T-helper 1 cell treated with Interleukin-12 subunit alpha and Interleukin-12 subunit beta and Interleukin-4 antibody, amounts not matched to agents 30 μg/mL and 1 μg/mL, for 36 hours (primary cell): ENCODE results near the gene ZNF608.
A peak's percentile ranks its signal among the peaks of the same experiment; 100 is the strongest.

ENCODE experiments used
- H3K27ac Mint-ChIP-seq: one replicate; pipeline ENCODE4 v1.8.0; 2021; ENCODE audit warnings: mild to moderate bottlenecking, mixed read lengths
- H3K27me3 Mint-ChIP-seq: one replicate; pipeline ENCODE4 v1.8.0; 2021; ENCODE audit warnings: low read depth, mixed read lengths
- H3K36me3 Mint-ChIP-seq: one replicate; pipeline ENCODE4 v1.8.0; 2021; ENCODE audit warnings: low read depth, mixed read lengths
- H3K4me1 Mint-ChIP-seq: one replicate; pipeline ENCODE4 v1.8.0; 2021; ENCODE audit warnings: low read depth, mixed read lengths
- H3K4me3 Mint-ChIP-seq: one replicate; pipeline ENCODE4 v1.8.0; 2021; ENCODE audit warnings: mild to moderate bottlenecking, moderate library complexity, mixed read lengths
- H3K9me3 Mint-ChIP-seq: one replicate; pipeline ENCODE4 v1.8.0; 2021; ENCODE audit warnings: mixed read lengths

The ZNF608 gene

DNA sequence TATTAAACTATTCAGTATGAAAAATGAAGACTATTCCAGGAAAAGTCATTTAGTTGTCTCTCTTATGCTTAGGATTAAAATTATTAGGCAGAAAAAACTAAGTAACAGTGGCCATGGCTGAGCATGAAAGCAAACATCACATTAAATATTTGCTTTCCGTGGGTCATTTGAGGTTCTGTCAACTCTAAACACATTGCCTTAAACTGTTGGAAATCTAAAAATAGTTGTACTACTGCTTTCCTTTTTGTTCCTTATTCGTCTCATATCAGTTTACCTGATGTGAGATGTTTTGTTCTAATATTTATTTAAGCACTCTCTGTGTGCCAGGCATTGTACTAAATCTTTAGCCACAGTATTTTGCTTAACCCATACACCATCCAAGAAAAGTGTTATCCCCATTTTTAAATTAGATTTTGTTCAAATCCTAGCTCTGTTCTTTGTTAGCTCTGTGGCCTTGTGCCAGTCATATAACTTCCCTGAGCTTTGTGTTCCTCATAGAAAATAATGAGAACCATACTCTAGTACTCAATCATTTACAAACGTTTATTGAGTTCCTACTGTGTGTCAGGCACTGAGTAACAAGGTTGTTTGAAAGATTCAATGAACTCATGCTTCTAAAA is 18.7 kb upstream of the ZNF608 start:
- peaks cover 6% of the 10 kb centered on the region for H3K9me3 Mint-ChIP-seq
- H3K27ac Mint-ChIP-seq = no peak overlapping the region
- H3K36me3 Mint-ChIP-seq = no peaks in the 10 kb centered on the region
- H3K4me3 Mint-ChIP-seq = no peak overlapping the region
- H3K27me3 Mint-ChIP-seq = no peaks in the 10 kb centered on the region
- no peaks in the 10 kb centered on the region for H3K4me1 Mint-ChIP-seq

DNA sequence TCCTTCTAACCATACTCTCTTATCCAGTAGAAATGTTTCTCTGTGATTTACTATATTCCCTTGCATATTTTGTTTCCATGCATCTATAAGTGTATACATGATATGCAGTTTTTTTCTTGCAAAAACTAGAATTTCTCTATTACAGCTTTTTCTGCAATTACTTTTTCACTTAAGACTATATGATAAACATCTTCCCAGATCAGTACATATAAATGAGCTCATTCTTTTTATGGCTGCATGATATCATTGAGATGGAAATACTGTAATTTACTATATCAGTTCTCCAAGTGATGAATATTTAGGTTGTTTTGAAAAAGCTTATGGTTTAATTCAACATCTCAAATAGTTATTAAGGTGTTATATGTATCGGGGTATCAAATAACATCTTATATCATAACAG is 18.1 kb upstream of the ZNF608 start:
- H3K27ac Mint-ChIP-seq = no peak overlapping the region
- no peaks in the 10 kb centered on the region for H3K4me1 Mint-ChIP-seq
- no peaks in the 10 kb centered on the region for H3K27me3 Mint-ChIP-seq
- H3K9me3 Mint-ChIP-seq = peaks cover 6% of the 10 kb centered on the region
- no peak overlapping the region for H3K4me3 Mint-ChIP-seq
- no peaks in the 10 kb centered on the region for H3K36me3 Mint-ChIP-seq

DNA sequence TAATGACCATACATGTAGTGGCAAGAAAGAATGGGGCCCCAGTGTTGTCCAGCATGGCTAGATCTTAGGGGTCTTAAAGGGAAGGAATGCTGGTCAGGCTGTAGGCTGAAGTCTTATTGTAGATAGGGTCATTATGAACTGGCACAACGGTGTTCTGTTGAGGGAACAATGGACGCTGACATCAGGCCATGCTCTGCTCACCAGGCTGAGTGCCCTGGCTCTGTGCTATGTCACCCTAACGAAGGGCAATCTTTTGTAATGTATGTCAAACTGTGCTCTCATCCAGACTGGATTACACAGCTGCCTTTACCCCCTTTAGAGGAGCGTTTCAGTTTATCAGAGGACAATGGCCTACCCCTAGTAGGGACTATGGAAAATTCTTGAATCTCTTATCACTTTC is 14.6 kb upstream of the ZNF608 start:
- Mint-ChIP-seq H3K36me3 (no peaks in the 10 kb centered on the region), H3K4me3 (no peak overlapping the region), H3K9me3 (no peaks in the 10 kb centered on the region), H3K4me1 (no peaks in the 10 kb centered on the region), H3K27me3 (no peaks in the 10 kb centered on the region), H3K27ac (no peak overlapping the region)

DNA sequence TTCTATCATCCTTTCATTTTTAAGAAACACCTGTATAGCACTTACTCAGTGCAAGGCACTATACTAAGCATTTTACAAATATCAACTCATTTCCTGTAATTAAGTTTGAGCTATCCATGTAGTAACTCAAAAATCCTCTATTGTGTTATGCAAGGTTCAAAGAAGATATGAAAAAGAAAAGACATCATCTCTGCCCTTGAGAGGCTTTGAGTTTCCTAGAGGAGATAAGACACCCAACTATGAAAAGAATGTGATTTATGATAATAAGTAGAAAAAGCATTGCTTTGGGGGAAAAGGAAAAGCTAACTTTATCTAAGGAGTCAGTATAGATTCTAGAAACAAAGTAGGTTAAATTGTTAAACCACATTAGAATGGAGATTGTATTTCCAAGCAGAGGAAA is 14.2 kb upstream of the ZNF608 start:
- Mint-ChIP-seq H3K4me3 (no peak overlapping the region), H3K36me3 (no peaks in the 10 kb centered on the region), H3K27ac (no peak overlapping the region), H3K4me1 (no peaks in the 10 kb centered on the region), H3K9me3 (no peaks in the 10 kb centered on the region), H3K27me3 (no peaks in the 10 kb centered on the region)

DNA sequence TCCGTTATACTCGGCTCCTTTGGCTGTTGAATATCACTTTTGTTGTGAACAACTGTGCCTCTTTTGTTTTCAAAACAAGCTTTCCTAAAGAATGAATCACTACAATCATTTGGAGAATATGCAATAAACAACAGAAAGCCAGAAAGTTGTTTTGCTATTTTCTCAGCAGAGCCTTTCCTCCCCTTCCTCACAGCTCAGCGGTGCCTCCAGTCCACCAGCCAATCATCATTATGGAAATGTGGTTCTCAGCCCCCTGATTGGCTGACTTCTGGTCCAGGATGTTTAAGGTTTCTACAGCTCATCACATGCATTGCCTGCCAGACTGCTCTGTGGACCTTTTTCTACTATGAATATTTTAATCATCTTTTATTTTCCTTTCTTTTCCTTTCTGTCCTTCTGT is 9.1 kb upstream of the ZNF608 start:
- no peak overlapping the region for H3K4me3 Mint-ChIP-seq
- no peaks in the 10 kb centered on the region for H3K36me3 Mint-ChIP-seq
- no peak overlapping the region for H3K27ac Mint-ChIP-seq
- H3K4me1 Mint-ChIP-seq = no peaks in the 10 kb centered on the region
- no peaks in the 10 kb centered on the region for H3K9me3 Mint-ChIP-seq
- peaks cover 9% of the 10 kb centered on the region for H3K27me3 Mint-ChIP-seq

DNA sequence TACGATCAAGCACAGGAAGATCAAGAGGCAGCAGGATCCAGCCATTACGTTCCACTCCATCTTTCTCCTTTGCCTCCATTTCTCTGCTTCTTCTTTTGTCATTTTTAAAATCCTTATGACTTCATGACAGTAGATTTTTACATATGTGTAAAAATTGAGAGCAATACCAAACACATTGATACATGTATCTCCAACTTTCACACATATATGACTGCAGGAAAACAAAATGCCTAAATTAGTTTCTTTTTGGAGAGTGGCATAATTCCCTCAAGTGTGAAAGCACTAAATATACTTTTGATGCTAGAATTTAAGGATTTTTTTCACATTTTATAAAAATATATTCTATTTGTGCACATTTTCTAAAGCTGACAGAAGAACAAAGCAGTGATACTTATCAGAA is 8.6 kb upstream of the ZNF608 start:
- Mint-ChIP-seq H3K4me3 (no peak overlapping the region), H3K4me1 (no peaks in the 10 kb centered on the region), H3K27ac (no peak overlapping the region), H3K36me3 (no peaks in the 10 kb centered on the region), H3K27me3 (peaks cover 9% of the 10 kb centered on the region), H3K9me3 (no peaks in the 10 kb centered on the region)

DNA sequence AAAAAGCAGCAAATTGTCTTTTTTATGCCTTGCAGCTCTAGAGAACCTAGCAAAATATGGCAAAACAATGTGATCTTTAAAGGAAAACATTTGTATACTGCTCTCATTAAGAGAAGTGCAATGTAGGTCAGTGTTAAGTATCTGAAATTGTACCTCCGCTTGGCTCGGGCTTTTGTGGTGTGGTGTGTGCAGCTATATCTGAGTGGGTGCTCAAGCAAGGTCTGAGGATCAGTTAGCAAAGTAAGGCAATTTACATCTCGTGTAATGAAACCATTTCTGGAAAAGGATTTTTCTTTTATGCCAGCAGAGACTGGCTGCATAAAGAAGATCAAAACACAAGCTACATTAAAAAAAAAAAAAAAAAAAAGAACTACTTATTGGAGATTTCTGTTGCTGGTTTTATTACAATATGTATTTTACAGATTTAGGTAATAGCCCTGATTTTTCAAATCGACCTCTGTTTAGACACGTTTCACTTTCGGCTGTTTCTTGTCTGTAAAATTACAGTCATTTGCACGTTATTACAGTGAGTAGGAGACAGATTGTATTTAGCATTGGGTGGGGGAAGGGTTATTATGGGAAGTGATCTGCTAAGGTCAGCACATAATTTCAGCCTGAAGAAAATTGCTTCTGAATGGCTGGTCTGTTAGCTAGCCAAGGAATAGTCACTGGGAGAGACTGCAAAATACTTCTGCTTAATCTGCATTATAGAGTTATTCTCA is 7.9 kb upstream of the ZNF608 start:
- Mint-ChIP-seq H3K27me3 (peaks cover 9% of the 10 kb centered on the region), H3K36me3 (no peaks in the 10 kb centered on the region), H3K9me3 (no peaks in the 10 kb centered on the region), H3K27ac (no peak overlapping the region), H3K4me3 (no peak overlapping the region), H3K4me1 (no peaks in the 10 kb centered on the region)

DNA sequence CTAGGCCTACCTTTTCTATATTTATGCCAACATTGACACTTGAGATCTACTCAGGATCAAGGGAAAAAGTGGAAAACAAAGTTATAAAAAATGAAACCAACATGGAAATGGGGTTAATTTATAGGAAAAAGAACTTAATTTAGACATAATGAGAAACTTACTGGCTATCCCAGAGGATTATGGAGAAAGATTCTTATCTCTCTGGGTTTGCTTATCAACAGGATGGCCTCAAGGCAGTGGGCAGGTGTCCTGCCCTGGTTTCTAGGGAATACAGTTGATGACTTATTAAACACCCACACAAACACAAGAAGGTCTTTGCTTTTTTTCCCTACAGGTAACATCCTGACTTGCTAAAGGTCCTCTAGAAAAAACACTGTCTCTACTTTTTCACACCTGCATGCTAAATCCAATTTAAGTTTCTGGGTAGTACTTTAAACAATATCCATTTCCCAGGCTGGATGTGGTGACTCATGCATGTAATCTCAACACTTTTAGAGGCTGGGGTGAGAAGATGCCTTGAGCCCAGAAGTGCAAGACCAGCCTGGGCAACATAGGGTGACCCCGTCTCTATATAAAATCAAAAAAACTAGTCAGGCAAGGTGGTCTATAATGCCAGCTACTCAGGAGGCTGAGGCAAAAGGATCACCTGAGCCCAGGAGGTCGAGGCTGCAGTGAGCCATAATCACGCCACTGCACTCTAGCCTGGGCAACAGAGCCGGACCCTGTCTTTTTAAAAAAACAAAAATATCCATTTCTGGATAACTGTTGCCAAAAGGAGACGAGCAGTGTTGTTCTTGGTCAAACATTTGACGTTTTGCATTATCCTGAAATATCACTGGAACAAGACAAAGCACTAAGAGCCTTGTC is 6.6 kb upstream of the ZNF608 start:
- Mint-ChIP-seq H3K4me3 (no peak overlapping the region), H3K27me3 (peaks cover 9% of the 10 kb centered on the region), H3K27ac (no peak overlapping the region), H3K9me3 (no peaks in the 10 kb centered on the region), H3K4me1 (peaks cover 4% of the 10 kb centered on the region), H3K36me3 (no peaks in the 10 kb centered on the region)

DNA sequence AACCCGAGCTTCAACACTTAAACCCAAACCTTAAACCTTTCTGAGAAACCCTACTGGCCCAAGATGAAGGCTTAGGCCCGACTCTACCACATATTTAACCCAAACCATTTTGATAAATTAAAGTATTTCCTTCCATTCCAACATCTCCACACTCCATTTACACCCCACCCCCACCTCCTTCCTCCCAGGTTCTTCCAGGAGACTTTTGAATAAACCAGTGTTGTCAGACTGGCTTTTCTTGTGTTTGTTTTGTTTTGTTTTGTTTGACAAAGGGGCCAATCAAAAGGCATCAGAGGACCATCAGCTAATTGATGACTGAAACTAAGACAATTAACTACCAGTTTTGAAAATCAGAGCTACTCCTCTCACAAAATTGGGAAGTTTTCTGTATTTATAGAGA is 4.6 kb upstream of the ZNF608 start:
- H3K4me3 Mint-ChIP-seq = no peak overlapping the region
- H3K27me3 Mint-ChIP-seq = peaks cover 9% of the 10 kb centered on the region
- H3K36me3 Mint-ChIP-seq = no peaks in the 10 kb centered on the region
- H3K9me3 Mint-ChIP-seq = no peaks in the 10 kb centered on the region
- H3K4me1 Mint-ChIP-seq = peaks cover 9% of the 10 kb centered on the region
- no peak overlapping the region for H3K27ac Mint-ChIP-seq

DNA sequence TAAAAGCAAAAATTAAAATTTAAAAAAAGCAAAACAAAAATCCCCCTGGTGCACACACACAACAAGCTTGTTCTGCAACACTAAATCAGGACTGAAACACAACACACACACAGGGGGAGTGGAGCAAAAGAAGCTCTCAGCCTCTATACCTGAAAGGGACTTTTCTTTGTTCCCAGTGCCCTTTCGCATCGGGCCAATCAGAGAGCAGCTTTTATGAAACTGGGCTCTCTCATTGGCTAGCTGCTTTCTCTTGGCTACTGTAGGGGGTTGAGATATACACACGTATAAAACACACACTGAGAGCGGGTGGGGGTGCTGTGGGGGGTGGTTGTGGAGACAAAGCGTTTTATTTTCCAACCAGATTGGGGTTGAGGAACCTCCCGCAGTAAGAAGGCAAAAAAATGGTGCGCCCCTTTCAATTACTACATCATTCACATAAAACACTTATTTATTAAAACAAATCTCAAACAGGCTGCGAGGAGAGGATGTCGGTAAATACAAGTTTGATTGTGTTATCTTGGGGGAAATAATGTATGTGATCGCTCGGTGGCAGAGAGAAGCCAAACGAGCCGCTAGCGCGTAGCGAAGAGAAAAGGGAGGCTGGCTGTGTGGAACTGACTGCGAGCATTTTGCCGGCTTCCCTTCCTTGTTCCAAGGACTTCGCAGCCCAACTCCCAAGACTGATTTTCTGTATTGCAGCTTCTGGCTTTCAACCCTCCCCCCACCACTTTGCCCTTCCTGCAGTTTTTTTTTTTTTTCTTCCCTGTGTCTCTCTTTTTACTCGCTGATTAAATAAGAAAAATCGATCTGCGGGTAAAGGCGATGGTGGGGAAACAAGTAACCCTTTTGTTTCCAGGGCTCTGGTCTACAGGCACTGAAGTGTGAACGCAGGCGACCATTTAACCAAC is 2.5 kb upstream of the ZNF608 start:
- Mint-ChIP-seq H3K27ac (peak overlapping the region; percentile 20), H3K4me3 (peak overlapping the region; percentile 29), H3K36me3 (no peaks in the 10 kb centered on the region), H3K4me1 (peaks cover 9% of the 10 kb centered on the region), H3K9me3 (no peaks in the 10 kb centered on the region), H3K27me3 (peaks cover 9% of the 10 kb centered on the region)

DNA sequence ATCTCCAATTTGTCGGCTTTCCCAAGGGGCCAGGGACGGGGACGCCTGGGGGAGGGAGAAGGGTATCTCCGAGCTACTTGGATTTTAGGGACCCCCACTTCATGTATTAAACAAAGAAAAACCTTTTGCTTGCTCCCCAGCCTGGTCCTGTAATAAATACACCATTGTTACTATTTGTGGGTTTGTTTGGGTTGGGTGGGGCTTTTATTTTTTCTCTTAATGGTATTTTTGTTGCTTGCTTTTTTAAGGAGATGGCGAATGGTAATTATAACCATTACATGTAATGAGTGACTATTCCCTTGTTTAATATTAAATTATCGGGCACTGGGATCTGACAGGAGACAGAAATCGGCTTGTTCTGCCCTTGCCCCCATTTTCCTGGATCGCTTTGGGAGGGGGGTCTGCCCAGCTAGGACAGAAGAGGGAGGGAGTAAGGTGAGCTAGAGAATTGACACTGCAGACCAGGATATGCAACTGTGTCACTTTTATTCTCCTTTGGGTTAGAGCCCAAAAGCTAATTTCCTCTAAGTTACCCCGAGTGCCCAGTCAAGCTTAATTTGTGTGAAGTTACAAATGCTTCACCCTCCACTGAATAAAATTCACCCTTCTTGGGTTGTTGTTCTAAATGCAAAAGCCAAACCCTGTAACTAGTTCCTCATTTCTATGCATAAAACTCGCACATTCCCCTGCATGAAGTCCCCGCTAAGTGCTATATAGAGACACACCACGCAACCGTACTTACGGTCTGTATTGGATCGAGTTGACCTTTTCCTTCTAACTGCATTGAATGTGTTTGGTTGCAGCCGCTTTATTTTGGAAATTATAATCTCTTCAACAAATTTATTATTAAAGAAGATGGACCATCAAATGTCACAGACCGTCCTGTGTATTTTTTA is 1.6 kb upstream of the ZNF608 start:
- H3K4me1 Mint-ChIP-seq = peaks cover 9% of the 10 kb centered on the region
- peak overlapping the region; percentile 46 for H3K4me3 Mint-ChIP-seq

DNA sequence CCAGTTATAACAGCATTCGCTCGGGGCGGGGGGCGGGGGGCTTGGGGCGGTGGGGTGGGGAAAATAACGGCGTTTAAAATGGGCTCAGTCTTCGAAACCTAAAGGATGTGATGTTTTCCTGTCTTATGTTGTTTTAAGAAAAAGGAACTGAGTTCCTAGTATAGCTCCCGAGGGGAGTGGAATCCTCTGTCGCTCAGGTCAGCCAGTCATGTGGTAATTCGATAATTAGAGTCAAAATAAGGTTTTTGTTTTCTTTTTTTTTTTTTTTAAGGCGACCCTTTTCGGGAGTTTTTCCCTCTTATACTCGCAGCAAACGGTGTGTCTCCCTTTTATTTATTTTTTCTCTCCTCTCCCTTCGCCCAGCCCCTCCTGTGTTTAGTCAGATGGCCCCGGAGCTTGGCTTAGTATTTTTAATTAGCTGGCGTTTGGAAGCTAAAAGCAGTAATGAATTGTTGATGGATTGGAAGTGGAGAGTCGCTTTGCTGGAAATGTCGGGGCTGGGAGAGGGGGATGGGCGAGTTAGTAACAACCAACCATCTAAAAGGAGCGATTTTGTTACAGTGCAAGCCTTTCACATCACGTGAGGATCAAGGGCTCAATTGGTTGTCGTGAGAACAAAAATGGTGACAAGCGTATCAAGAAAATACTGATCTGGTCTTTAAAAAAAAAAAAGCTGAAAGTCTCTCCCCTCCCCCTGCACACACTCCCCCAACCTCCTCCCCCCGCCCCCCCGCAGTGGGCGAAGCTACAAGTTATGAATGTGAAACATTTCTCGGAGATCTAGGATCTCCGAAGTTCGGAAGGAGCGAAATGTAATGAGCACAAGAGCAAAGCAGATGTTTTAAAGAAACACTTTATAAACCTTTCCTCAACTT is 714 bp upstream of the ZNF608 start:
- Mint-ChIP-seq H3K4me3 (peak overlapping the region; percentile 46), H3K27ac (no peak overlapping the region), H3K9me3 (no peaks in the 10 kb centered on the region)

More for the DNA sequence above, 1.6 kb upstream of the ZNF608 start:
- Mint-ChIP-seq H3K9me3 (no peaks in the 10 kb centered on the region), H3K36me3 (no peaks in the 10 kb centered on the region), H3K27me3 (peaks cover 9% of the 10 kb centered on the region), H3K27ac (no peak overlapping the region)

More for the DNA sequence above, 714 bp upstream of the ZNF608 start:
- no peaks in the 10 kb centered on the region for H3K36me3 Mint-ChIP-seq
- peaks cover 9% of the 10 kb centered on the region for H3K4me1 Mint-ChIP-seq
- H3K27me3 Mint-ChIP-seq = peaks cover 9% of the 10 kb centered on the region
